Kidney epithelial cell (primary cell): ENCODE measurements around the gene TK1. TPM values are rescaled to one million over a fixed set of nuclear protein-coding genes. Genes with fewer than 3 reads are reported as not detected.
A peak's percentile ranks its signal among the peaks of the same experiment; 100 is the strongest.
"Not testable (repeated sequence)": the region's sequence is repeated elsewhere in the genome, so short reads cannot be mapped to it uniquely, and the experiment has no call there.

Experiments used
- DNase-seq: peaks from one replicate; pipeline ENCODE4 v3.0.0-alpha.2; 2010; ENCODE audit warnings: low read depth
- H3K27me3 ChIP-seq: 2 replicates; pipeline ENCODE4 v1.6.0; 2011; ENCODE audit warnings: low read length; ENCODE audit not compliant: control insufficient read depth, insufficient read depth
- H3K36me3 ChIP-seq: 2 replicates; pipeline ENCODE4 v1.5.1; 2011; ENCODE audit warnings: low read length; ENCODE audit not compliant: control insufficient read depth, insufficient read depth
- H3K4me3 ChIP-seq: 2 replicates; pipeline ENCODE4 v1.5.1; 2011; ENCODE audit warnings: low read depth, mild to moderate bottlenecking, control low read depth, low read length
- total RNA-seq: library from RNA; depleted of rRNA; stranded (reverse); fragments of >200 nt; gene quantifications from 2 replicates; pipeline ENCODE4 v1.2.3, GENCODE V29; 2015
- TF ChIP-seq, protein P1 (sequence below): IDR thresholded peaks from 2 replicates; pipeline ENCODE4 v1.5.1; 2011; ENCODE audit warnings: mild to moderate bottlenecking, moderate library complexity, low read length, control low read depth, inconsistent platforms; ENCODE audit not compliant: insufficient read depth, poor library complexity, severe bottlenecking

TK1 gene, protein sequence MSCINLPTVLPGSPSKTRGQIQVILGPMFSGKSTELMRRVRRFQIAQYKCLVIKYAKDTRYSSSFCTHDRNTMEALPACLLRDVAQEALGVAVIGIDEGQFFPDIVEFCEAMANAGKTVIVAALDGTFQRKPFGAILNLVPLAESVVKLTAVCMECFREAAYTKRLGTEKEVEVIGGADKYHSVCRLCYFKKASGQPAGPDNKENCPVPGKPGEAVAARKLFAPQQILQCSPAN
- 15.0 and 21.1 TPM in 2 replicates for total RNA-seq

DNA sequence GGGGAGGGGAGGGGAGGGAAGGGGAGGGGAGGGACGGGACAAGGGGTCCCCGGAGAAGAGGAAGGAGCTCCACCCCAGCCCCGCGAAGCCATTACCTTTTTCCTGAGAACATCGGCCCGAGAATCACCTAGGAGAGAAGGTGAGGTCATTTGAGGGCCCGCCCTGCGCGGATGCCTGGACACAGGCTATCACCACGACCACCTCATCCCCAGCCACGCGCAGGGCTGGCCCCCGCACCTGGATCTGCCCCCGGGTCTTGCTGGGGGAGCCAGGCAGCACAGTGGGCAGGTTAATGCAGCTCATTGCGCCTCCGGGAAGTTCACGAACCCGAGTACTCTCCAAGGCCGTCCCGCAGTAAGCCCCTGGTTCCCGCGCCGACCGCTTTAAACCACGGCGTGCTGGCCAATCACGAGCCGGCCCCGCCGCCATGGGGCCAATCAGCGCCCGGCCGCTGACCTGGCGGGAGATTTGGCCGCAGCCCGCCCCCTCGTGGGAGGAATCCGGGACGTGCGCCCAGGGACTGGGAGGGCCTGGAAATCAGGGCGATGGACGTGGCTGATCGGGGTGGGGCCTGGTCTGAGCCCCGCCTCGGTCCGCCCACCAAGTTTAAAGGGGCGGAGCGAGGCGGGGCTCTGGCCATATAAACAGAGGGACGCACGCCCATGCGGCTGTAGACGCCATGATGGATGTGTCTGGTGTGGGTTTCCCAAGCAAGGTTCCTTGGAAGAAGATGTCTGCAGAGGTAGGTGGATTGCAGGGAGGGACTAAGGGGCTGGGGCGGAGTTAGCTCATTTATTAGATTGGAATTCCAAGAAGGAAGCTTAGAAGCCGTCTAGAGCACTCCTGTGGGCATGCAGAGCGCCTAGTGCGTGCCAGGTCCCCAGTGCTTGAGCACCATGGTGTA, at the start of gene TK1, which contains the start of gene AFMID:
TSS of gene TK1 (minus strand) at position 361 of the 904 bp plus-strand sequence. CDS start at position 303, 58 bp downstream.
TSS of gene AFMID (plus strand) at position 671 of the 904 bp plus-strand sequence. CDS start at position 680, 9 bp downstream.
- peak; percentile 69 for DNase-seq
- peak within 1 kb of the TSS; percentile 52 for H3K4me3 ChIP-seq
- TF ChIP-seq, protein P1, sequence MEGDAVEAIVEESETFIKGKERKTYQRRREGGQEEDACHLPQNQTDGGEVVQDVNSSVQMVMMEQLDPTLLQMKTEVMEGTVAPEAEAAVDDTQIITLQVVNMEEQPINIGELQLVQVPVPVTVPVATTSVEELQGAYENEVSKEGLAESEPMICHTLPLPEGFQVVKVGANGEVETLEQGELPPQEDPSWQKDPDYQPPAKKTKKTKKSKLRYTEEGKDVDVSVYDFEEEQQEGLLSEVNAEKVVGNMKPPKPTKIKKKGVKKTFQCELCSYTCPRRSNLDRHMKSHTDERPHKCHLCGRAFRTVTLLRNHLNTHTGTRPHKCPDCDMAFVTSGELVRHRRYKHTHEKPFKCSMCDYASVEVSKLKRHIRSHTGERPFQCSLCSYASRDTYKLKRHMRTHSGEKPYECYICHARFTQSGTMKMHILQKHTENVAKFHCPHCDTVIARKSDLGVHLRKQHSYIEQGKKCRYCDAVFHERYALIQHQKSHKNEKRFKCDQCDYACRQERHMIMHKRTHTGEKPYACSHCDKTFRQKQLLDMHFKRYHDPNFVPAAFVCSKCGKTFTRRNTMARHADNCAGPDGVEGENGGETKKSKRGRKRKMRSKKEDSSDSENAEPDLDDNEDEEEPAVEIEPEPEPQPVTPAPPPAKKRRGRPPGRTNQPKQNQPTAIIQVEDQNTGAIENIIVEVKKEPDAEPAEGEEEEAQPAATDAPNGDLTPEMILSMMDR: peak; percentile 80
- no peaks in the 10 kb centered on the region for H3K36me3 ChIP-seq
- no peaks in the 10 kb centered on the region for H3K27me3 ChIP-seq

DNA sequence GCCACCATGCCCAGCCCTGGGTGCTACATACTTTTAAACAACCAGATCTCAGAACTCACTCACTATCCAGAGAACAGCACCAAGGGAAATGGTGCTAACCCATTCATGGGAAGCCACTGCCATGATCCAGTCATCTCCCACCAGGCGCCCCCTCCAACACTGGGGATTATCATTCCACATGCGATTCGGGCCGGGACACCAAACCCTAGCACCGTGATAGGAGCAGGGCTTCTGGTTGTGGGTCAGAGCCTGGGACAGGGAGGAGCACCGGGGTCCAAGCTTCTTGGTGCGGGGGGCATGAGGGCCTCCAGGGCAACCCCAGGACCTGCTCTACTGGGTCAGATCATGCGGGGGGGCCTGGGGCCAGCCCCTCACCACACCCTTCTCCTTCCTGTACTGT, 49.0 kb upstream of the TK1 start:
- Histone ChIP-seq H3K27me3 (peaks cover 23% of the 10 kb centered on the region), H3K36me3 (no peaks in the 10 kb centered on the region), H3K4me3 (no peak overlapping the region)
- DNase-seq: no peak
- TF ChIP-seq, protein P1: no peak

GRCh38 chr17:78235022-78235421, 48.2 kb upstream of the TK1 start:
- H3K36me3 ChIP-seq, DNase-seq, H3K4me3 ChIP-seq: not testable (repeated sequence)
- H3K27me3 ChIP-seq: peaks cover 30% of the 10 kb centered on the region

DNA sequence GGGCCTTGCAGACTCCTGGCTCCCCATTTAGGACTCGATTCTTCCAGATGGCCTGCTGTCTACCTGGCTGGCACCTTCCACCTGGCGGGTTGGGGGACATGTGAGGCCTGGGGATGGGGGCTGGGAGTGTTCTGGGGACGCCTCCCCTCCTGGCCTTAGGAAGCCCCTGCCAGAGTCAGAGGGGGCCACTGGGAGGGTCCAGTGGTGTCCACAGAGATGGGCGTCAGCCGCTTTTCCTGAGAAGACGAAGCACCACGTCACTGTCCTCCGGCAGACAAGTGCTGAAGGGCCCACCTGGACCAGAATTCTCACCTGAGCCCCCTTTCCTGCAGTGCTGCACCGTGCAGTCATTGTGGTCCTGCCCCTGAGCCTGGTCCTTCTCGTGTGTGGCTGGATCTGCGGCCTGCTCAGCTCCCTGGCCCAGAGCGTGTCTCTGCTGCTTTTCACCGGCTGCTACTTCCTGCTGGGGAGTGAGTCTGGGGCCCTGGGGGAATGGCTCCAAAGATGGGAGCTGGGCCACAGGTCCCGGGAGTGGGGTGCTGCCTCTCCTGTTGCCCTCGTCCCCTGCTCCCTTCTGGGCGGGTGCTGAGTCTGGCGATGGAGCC, 47.5 kb upstream of the TK1 start:
- Histone ChIP-seq H3K4me3 (no peak overlapping the region), H3K27me3 (peaks cover 30% of the 10 kb centered on the region), H3K36me3 (no peaks in the 10 kb centered on the region)
- TF ChIP-seq, protein P1: no peak
- no peak for DNase-seq

DNA sequence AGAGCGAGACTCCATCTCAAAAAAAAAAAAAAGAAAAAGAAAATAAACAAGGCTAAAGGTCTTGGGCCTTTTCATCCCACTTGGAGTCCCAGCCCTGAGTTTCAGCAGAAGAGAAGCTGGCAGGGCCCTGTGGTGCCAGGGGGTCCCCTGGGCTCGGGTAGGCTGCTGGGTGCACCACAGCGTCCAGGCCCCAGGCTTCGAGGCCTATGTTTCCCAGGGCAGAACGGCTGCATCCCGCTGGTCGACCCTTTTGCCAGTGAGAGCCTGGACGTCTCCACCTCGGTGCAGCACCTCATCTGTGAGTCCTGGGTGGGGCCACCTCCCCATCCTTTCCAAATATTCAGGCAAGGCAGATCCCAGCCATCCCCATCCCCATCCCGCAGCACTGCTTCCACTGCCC, 46.8 kb upstream of the TK1 start:
- DNase-seq: no peak
- TF ChIP-seq, protein P1: no peak

GRCh38 chr17:78232859-78233173, 46.0 kb upstream of the TK1 start:
- H3K4me3 ChIP-seq: no peak overlapping the region
- no peaks in the 10 kb centered on the region for H3K36me3 ChIP-seq
- no peak for DNase-seq
- H3K27me3 ChIP-seq: peaks cover 28% of the 10 kb centered on the region
- TF ChIP-seq, protein P1: no peak

More for the DNA sequence above, 46.8 kb upstream of the TK1 start:
- H3K36me3 ChIP-seq: no peaks in the 10 kb centered on the region
- H3K4me3 ChIP-seq: no peak overlapping the region
- peaks cover 29% of the 10 kb centered on the region for H3K27me3 ChIP-seq
